ENCODE data around the gene RWDD3. TPM values are rescaled to one million over a fixed set of nuclear protein-coding genes. Genes with fewer than 3 reads are reported as not detected.

Gene RWDD3, protein sequence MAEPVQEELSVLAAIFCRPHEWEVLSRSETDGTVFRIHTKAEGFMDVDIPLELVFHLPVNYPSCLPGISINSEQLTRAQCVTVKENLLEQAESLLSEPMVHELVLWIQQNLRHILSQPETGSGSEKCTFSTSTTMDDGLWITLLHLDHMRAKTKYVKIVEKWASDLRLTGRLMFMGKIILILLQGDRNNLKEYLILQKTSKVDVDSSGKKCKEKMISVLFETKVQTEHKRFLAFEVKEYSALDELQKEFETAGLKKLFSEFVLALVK
- total RNA-seq (ENCODE audit: low replicate concordance), result 17.0 and 19.8 TPM in 2 replicates
- long read RNA-seq, transcript RWDD3-206 (5 exons, 1,294 nt), result minor isoform, 6 of 36 reads
- long read RNA-seq, transcript RWDD3-202 (4 exons, 1,235 nt), result major isoform, 13 of 36 reads
- long read RNA-seq, partial matches to known transcripts, result 3 of 36 reads
- long read RNA-seq, other reads (novel, unspliced or antisense), result 13 of 36 reads

DNA sequence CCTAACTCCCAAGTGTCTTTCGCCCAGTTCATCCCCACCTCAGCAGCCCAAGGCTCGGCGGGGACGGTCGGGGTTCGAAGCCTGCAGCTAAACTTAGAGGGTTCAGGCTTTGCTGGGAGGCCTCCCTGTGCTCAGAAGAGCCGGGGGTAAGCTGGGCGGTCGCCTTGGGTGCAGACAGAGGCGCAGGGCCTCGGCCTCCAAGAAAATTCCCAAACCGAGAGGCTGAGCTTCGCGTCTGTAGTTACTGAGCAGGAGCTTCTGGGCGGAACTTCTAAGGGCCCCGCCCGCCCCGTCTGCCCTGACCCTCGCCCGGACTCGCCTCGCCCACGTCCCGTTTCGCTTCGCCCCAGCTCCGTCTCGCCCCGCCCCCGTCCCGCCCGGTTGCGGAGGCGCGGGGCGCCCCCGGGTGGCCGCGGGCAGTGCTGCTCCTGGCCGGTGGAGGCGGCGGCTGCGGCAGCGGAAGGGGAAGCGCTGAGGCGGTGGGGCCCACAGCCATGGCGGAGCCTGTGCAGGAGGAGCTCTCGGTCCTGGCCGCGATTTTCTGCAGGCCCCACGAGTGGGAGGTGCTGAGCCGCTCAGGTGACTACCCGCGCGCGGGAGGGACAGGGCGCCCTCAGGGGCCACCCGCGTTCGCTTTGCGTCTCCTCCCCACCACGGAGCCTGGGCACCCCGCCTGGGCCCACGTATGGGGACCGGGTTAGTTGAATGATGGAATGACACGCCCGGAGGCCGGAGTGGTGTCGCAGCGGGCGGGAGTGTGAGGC lies at the start of gene RWDD3:
RWDD3 (plus strand) TSS at position 474 of the 764 bp plus-strand sequence; CDS start at position 495, 21 bp downstream.
- H3K4me3 Mint-ChIP-seq, result peak within 1 kb of the TSS; percentile 96
- H3K27ac Mint-ChIP-seq, result peak within 1 kb of the TSS; percentile 81
- H3K27me3 Mint-ChIP-seq, result no peaks in the 10 kb centered on the region
- H3K9me3 Mint-ChIP-seq, result no peaks in the 10 kb centered on the region
- peak; percentile 96 for DNase-seq (ENCODE audit: extremely low spot score, unreplicated experiment)
- TF ChIP-seq, protein P1, sequence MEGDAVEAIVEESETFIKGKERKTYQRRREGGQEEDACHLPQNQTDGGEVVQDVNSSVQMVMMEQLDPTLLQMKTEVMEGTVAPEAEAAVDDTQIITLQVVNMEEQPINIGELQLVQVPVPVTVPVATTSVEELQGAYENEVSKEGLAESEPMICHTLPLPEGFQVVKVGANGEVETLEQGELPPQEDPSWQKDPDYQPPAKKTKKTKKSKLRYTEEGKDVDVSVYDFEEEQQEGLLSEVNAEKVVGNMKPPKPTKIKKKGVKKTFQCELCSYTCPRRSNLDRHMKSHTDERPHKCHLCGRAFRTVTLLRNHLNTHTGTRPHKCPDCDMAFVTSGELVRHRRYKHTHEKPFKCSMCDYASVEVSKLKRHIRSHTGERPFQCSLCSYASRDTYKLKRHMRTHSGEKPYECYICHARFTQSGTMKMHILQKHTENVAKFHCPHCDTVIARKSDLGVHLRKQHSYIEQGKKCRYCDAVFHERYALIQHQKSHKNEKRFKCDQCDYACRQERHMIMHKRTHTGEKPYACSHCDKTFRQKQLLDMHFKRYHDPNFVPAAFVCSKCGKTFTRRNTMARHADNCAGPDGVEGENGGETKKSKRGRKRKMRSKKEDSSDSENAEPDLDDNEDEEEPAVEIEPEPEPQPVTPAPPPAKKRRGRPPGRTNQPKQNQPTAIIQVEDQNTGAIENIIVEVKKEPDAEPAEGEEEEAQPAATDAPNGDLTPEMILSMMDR (conservative IDR thresholded peaks at IDR 0.05), result peak; percentile 93
- peaks cover 26% of the 10 kb centered on the region for H3K4me1 Mint-ChIP-seq (ENCODE audit: unreplicated experiment)
- peaks cover 23% of the 10 kb centered on the region for H3K36me3 Mint-ChIP-seq

DNA sequence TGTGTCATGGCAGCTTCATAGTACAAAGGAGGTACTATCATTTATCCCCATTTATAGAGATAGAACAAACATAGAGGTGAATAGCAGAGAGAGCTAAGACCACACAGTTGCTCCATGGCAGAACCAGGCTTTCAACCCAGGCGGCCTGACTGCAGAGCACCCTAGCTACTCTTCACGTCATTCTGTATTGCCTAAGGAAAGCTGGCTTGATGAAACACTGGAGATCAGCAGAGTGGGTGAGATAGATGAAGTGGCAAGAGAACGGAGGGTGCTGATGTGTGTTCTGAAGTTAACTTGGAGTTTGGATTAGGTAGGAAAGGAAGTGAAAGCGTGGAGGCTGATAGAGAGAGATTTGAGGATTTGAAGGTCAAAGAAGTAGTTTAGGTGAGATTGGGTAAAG lies 47.9 kb upstream of the RWDD3 start:
- Mint-ChIP-seq H3K4me1 (ENCODE audit: unreplicated experiment) (no peaks in the 10 kb centered on the region), H3K4me3 (no peak overlapping the region), H3K9me3 (no peaks in the 10 kb centered on the region), H3K36me3 (no peaks in the 10 kb centered on the region), H3K27ac (no peak overlapping the region), H3K27me3 (no peaks in the 10 kb centered on the region)
- DNase-seq (ENCODE audit: extremely low spot score, unreplicated experiment), result no peak
- TF ChIP-seq, protein P1 (conservative IDR thresholded peaks at IDR 0.05), result no peak

DNA sequence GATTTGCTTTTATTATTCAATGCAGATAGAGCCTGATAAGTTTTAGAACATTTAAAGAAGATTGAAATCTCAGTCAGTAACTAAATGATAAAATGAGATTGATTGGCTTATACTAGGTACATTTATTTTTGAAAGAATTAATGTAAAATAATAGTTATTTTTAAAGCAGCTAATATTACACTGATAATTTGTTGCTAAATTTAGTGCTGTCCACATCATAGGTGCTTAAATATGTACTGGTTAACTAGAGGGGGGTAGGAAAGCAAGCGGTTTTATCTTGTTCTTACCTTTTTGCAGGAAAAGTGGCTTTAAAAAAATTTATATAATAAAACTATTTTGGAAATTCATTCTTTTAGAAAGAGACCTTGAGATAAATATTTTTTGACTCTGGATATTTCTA lies 40.4 kb upstream of the RWDD3 start:
- DNase-seq (ENCODE audit: extremely low spot score, unreplicated experiment), result no peak
- H3K27me3 Mint-ChIP-seq, result no peaks in the 10 kb centered on the region
- H3K36me3 Mint-ChIP-seq, result no peaks in the 10 kb centered on the region
- TF ChIP-seq, protein P1 (conservative IDR thresholded peaks at IDR 0.05), result no peak
- H3K4me3 Mint-ChIP-seq, result no peak overlapping the region
- H3K9me3 Mint-ChIP-seq, result no peaks in the 10 kb centered on the region
- H3K4me1 Mint-ChIP-seq (ENCODE audit: unreplicated experiment), result peaks cover 9% of the 10 kb centered on the region
- no peak overlapping the region for H3K27ac Mint-ChIP-seq

DNA sequence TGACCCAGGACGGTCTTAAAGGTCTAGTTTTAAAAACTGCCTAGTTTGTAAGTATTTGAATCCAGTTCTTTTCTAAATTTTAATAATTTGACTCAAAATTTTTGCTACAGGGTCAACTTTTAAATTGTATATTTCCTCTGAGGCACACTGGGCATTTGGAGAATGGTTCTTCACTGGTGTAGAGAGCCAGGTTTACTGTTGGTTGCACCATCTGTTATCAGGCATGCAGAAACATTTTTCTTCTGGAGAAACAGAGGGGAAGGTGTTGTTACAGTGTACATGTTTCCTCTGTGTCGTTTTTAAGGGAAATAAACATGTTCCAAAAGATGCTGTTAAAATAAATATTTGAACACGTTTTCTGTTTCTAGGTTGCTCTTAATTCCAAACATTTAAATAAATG lies 39.0 kb upstream of the RWDD3 start:
- DNase-seq (ENCODE audit: extremely low spot score, unreplicated experiment), result no peak
- H3K36me3 Mint-ChIP-seq, result no peaks in the 10 kb centered on the region
- H3K27ac Mint-ChIP-seq, result no peak overlapping the region
- TF ChIP-seq, protein P1 (conservative IDR thresholded peaks at IDR 0.05), result no peak
- peaks cover 9% of the 10 kb centered on the region for H3K4me1 Mint-ChIP-seq (ENCODE audit: unreplicated experiment)
- no peak overlapping the region for H3K4me3 Mint-ChIP-seq
- no peaks in the 10 kb centered on the region for H3K9me3 Mint-ChIP-seq
- no peaks in the 10 kb centered on the region for H3K27me3 Mint-ChIP-seq

DNA sequence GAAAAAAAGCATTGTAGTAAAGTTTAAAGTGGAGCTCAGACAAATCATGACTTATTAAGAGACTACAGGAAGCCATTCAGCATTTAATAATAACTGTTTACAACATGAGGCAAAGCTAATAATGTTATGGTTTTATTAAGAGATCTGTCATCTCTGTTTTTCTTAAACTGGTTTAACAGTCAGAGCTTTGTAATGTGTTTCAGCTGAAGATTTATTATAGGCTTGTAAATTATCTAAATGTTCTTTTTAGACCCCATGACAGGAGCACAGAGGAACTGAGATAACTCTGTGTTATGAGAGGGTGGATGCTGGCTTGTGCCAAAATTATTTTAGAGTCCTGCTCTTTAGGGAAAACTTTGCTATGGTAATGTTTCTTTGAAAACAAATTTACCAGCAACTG lies 38.0 kb upstream of the RWDD3 start:
- TF ChIP-seq, protein P1 (conservative IDR thresholded peaks at IDR 0.05), result no peak
- no peak for DNase-seq (ENCODE audit: extremely low spot score, unreplicated experiment)
- Mint-ChIP-seq H3K27me3 (no peaks in the 10 kb centered on the region), H3K36me3 (no peaks in the 10 kb centered on the region), H3K9me3 (no peaks in the 10 kb centered on the region), H3K27ac (no peak overlapping the region), H3K4me3 (no peak overlapping the region), H3K4me1 (ENCODE audit: unreplicated experiment) (peaks cover 9% of the 10 kb centered on the region)

Data from type B pancreatic cell (in vitro differentiated cells).